ENCODE data around the gene FRS2.

The FRS2 gene

GRCh38 chr12:69563166-69563762 is 93.1 kb downstream of the FRS2 start:
- no peak overlapping the region for H3K27ac ChIP-seq (replicated peaks)
- TF ChIP-seq POLR2AphosphoS5 (IDR thresholded peaks at IDR 0.05; ENCODE audit: low read depth) (no peak), GABPA (IDR thresholded peaks at IDR 0.05; ENCODE audit: low read depth) (no peak), REST (IDR thresholded peaks at IDR 0.05; ENCODE audit: insufficient replicate concordance, low read depth) (no peak)
- H3K27me3 ChIP-seq (ENCODE audit: insufficient read depth, poor library complexity, severe bottlenecking): no peaks in the 10 kb centered on the region
- no peak overlapping the region for H3K4me3 ChIP-seq (replicated peaks; ENCODE audit: insufficient read depth, low read length)
- no peak for DNase-seq (ENCODE audit: low read depth in 1 of 2, low spot score in 1 of 2)

GRCh38 chr12:69566603-69567002 is 96.4 kb downstream of the FRS2 start:
- DNase-seq (ENCODE audit: low read depth in 1 of 2, low spot score in 1 of 2): no peak
- no peak overlapping the region for H3K27ac ChIP-seq (replicated peaks)
- H3K4me3 ChIP-seq (replicated peaks; ENCODE audit: insufficient read depth, low read length): no peak overlapping the region
- TF ChIP-seq SPI1 (IDR thresholded peaks at IDR 0.05; ENCODE audit: borderline replicate concordance, low read depth): no peak
- no peak for TF ChIP-seq GABPA (IDR thresholded peaks at IDR 0.05; ENCODE audit: low read depth)
- H3K27me3 ChIP-seq (ENCODE audit: insufficient read depth, poor library complexity, severe bottlenecking): no peaks in the 10 kb centered on the region

GRCh38 chr12:69569236-69569635 is 99.0 kb downstream of the FRS2 start:
- TF ChIP-seq CTCF (IDR thresholded peaks at IDR 0.05; ENCODE audit: insufficient read depth, low read length): no peak
- no peak for TF ChIP-seq SPI1 (IDR thresholded peaks at IDR 0.05; ENCODE audit: borderline replicate concordance, low read depth)
- TF ChIP-seq GABPA (IDR thresholded peaks at IDR 0.05; ENCODE audit: low read depth): no peak
- TF ChIP-seq REST (IDR thresholded peaks at IDR 0.05; ENCODE audit: insufficient replicate concordance, low read depth): no peak
- no peak for TF ChIP-seq POLR2AphosphoS5 (IDR thresholded peaks at IDR 0.05; ENCODE audit: low read depth)
- no peak overlapping the region for H3K4me3 ChIP-seq (replicated peaks; ENCODE audit: insufficient read depth, low read length)
- no peak overlapping the region for H3K27ac ChIP-seq (replicated peaks)
- no peak for DNase-seq (ENCODE audit: low read depth in 1 of 2, low spot score in 1 of 2)
- H3K27me3 ChIP-seq (ENCODE audit: insufficient read depth, poor library complexity, severe bottlenecking): no peaks in the 10 kb centered on the region

- DNase-seq (ENCODE audit: low read depth in 1 of 2, low spot score in 1 of 2): no peak
- H3K27ac ChIP-seq (replicated peaks): no peak overlapping the region
- TF ChIP-seq GABPA (IDR thresholded peaks at IDR 0.05; ENCODE audit: low read depth) (no peak), SPI1 (IDR thresholded peaks at IDR 0.05; ENCODE audit: borderline replicate concordance, low read depth) (no peak), POLR2AphosphoS5 (IDR thresholded peaks at IDR 0.05; ENCODE audit: low read depth) (no peak), REST (IDR thresholded peaks at IDR 0.05; ENCODE audit: insufficient replicate concordance, low read depth) (no peak), CTCF (IDR thresholded peaks at IDR 0.05; ENCODE audit: insufficient read depth, low read length) (no peak)
- H3K27me3 ChIP-seq (ENCODE audit: insufficient read depth, poor library complexity, severe bottlenecking): no peaks in the 10 kb centered on the region
- no peak overlapping the region for H3K4me3 ChIP-seq (replicated peaks; ENCODE audit: insufficient read depth, low read length)
Observed at GRCh38 chr12:69570000-69570516, 99.9 kb downstream of the FRS2 start.
